ENCODE measurements around the gene OR4Q3.
"Not testable (repeated sequence)": the region's sequence is repeated elsewhere in the genome, so short reads cannot be mapped to it uniquely, and the experiment has no call there.

The OR4Q3 gene

GRCh38 chr14:19743256-19743655 lies at the start of gene OR4Q3:
Gene OR4Q3, plus strand, starts transcription at chr14:19743571.
- no peak for DNase-seq (ENCODE audit: low spot score)

GRCh38 chr14:19729359-19729758 lies 14.0 kb upstream of the OR4Q3 start:
- DNase-seq (ENCODE audit: low spot score), result no peak

GRCh38 chr14:19729763-19730162 lies 13.6 kb upstream of the OR4Q3 start:
- no peak for DNase-seq (ENCODE audit: low spot score)

- not testable (repeated sequence) for DNase-seq (ENCODE audit: low spot score)
Measured at GRCh38 chr14:19733893-19734292, 9.5 kb upstream of the OR4Q3 start.

GRCh38 chr14:19752316-19752715 lies 8.9 kb downstream of the OR4Q3 start:
- DNase-seq (ENCODE audit: low spot score), result not testable (repeated sequence)

GRCh38 chr14:19754172-19754571 lies 10.8 kb downstream of the OR4Q3 start:
- DNase-seq (ENCODE audit: low spot score), result no peak

GRCh38 chr14:19771491-19771890 lies 28.1 kb downstream of the OR4Q3 start:
- not testable (repeated sequence) for DNase-seq (ENCODE audit: low spot score)

GRCh38 chr14:19771895-19772430 lies 28.6 kb downstream of the OR4Q3 start:
- no peak for DNase-seq (ENCODE audit: low spot score)

- not testable (repeated sequence) for DNase-seq (ENCODE audit: low spot score)
Measured at GRCh38 chr14:19772454-19772853, 29.1 kb downstream of the OR4Q3 start.

GRCh38 chr14:19773204-19773603 lies 29.8 kb downstream of the OR4Q3 start, which contains the start of gene OR4M1:
Gene OR4M1, plus strand, starts transcription at chr14:19773504. Its CDS starts 6,819 bp downstream, at chr14:19780323.
- DNase-seq (ENCODE audit: low spot score), result not testable (repeated sequence)

- DNase-seq (ENCODE audit: low spot score), result no peak
Measured at GRCh38 chr14:19775587-19775986, 32.2 kb downstream of the OR4Q3 start.

GRCh38 chr14:19785848-19786247 lies 42.5 kb downstream of the OR4Q3 start:
- not testable (repeated sequence) for DNase-seq (ENCODE audit: low spot score)

GRCh38 chr14:19787318-19787717 lies 43.9 kb downstream of the OR4Q3 start:
- DNase-seq (ENCODE audit: low spot score), result not testable (repeated sequence)

GRCh38 chr14:19788150-19788549 lies 44.8 kb downstream of the OR4Q3 start:
- not testable (repeated sequence) for DNase-seq (ENCODE audit: low spot score)

- not testable (repeated sequence) for DNase-seq (ENCODE audit: low spot score)
Measured at GRCh38 chr14:19796520-19797108, 53.2 kb downstream of the OR4Q3 start.
